WTC11 (cell line): ENCODE data around the gene CDH22. TPM values are rescaled to one million over a fixed set of nuclear protein-coding genes. Genes with fewer than 3 reads are reported as not detected.

Source experiments
- ATAC-seq: fragments of 200-7000 bp; cut with Tn5 transposase; 2 replicates; pipeline ENCODE4 v1.10.0; 2021; ENCODE audit warnings: mild to moderate bottlenecking, moderate library complexity
- CTCF ChIA-PET: fragments of 300-600 bp; sonication (Branson Sonifier 250); formaldehyde crosslinking; loops from one replicate; lab custom pipeline; 2021; ENCODE audit warnings: antibody characterized with exemption; lab: Charles Lee
- POLR2A ChIA-PET: fragments of 350-600 bp; sonication (Branson Sonifier 250); formaldehyde crosslinking; loops from one replicate; lab custom pipeline; 2021; ENCODE audit warnings: antibody characterized with exemption; lab: Charles Lee
- DNase-seq: peaks from one replicate; pipeline ENCODE4 v3.0.0; 2021; ENCODE audit warnings: low spot score
- H3K27ac Mint-ChIP-seq: 2 replicates; pipeline ENCODE4 v1.8.0; 2021; ENCODE audit warnings: mixed read lengths
- H3K27me3 Mint-ChIP-seq: 2 replicates; pipeline ENCODE4 v1.8.0; 2021; ENCODE audit warnings: low read depth, mild to moderate bottlenecking, moderate library complexity, mixed read lengths
- H3K36me3 Mint-ChIP-seq: 2 replicates; pipeline ENCODE4 v1.8.0; 2021; ENCODE audit warnings: mixed read lengths
- H3K4me1 Mint-ChIP-seq: 2 replicates; pipeline ENCODE4 v1.8.0; 2022; ENCODE audit warnings: mixed read lengths
- H3K4me3 Mint-ChIP-seq: 2 replicates; pipeline ENCODE4 v1.8.0; 2021; ENCODE audit warnings: mild to moderate bottlenecking, moderate library complexity, mixed read lengths
- H3K9me3 Mint-ChIP-seq: 2 replicates; pipeline ENCODE4 v1.8.0; 2021; ENCODE audit warnings: mixed read lengths
- ELF4 ChIP-seq: sonication (generic); formaldehyde crosslinking; IDR thresholded peaks from 2 replicates; pipeline ENCODE4 v1.8.1; 2022; ENCODE audit warnings: low read depth, mild to moderate bottlenecking, moderate library complexity, missing genetic modification reagents
- EMX1 ChIP-seq: fragments of 250-450 bp; sonication (Bioruptor Pico); IDR thresholded peaks from 2 replicates; pipeline ENCODE4 v1.8.0; 2021; ENCODE audit warnings: mild to moderate bottlenecking
- ETV6 ChIP-seq: sonication (generic); formaldehyde crosslinking; IDR thresholded peaks from 2 replicates; pipeline ENCODE4 v1.8.1; 2022; ENCODE audit warnings: mild to moderate bottlenecking, missing genetic modification reagents
- HMGA2 ChIP-seq: fragments of 250-450 bp; sonication (Bioruptor Pico); IDR thresholded peaks from 2 replicates; pipeline ENCODE4 v1.4.0; 2021; ENCODE audit warnings: mild to moderate bottlenecking, moderate library complexity
- JAZF1 ChIP-seq: fragments of 250-450 bp; sonication (Bioruptor Pico); IDR thresholded peaks from 2 replicates; pipeline ENCODE4 v1.9.0; 2021; ENCODE audit warnings: moderate library complexity, mild to moderate bottlenecking, inconsistent platforms
- MYBL2 ChIP-seq: sonication (generic); formaldehyde crosslinking; IDR thresholded peaks from 2 replicates; pipeline ENCODE4 v1.8.1; 2023; ENCODE audit warnings: mild to moderate bottlenecking, moderate library complexity, missing genetic modification reagents
- RELA ChIP-seq: sonication (generic); formaldehyde crosslinking; IDR thresholded peaks from 2 replicates; pipeline ENCODE4 v1.8.1; 2022; ENCODE audit warnings: missing genetic modification reagents, mild to moderate bottlenecking, borderline replicate concordance
- SMAD3 ChIP-seq: sonication (generic); formaldehyde crosslinking; IDR thresholded peaks from 2 replicates; pipeline ENCODE4 v1.8.0; 2022; ENCODE audit warnings: missing genetic modification reagents, mild to moderate bottlenecking, borderline replicate concordance
- SMAD4 ChIP-seq: sonication (generic); formaldehyde crosslinking; IDR thresholded peaks from 2 replicates; pipeline ENCODE4 v1.8.0; 2022; ENCODE audit warnings: mild to moderate bottlenecking, missing genetic modification reagents
- TP53 ChIP-seq: sonication (generic); formaldehyde crosslinking; IDR thresholded peaks from 2 replicates; pipeline ENCODE4 v1.8.1; 2023; ENCODE audit warnings: mild to moderate bottlenecking, missing genetic modification reagents
- ZNF219 ChIP-seq: sonication (generic); formaldehyde crosslinking; IDR thresholded peaks from 2 replicates; pipeline ENCODE4 v1.8.0; 2023; ENCODE audit warnings: missing genetic modification reagents, mild to moderate bottlenecking, borderline replicate concordance
- total RNA-seq: library from RNA; stranded (reverse); gene quantifications from 3 replicates; pipeline ENCODE4 v1.2.3, GENCODE V29; 2021
- TF ChIP-seq, protein P1 (sequence below): sonication (generic); formaldehyde crosslinking; IDR thresholded peaks from 2 replicates; pipeline ENCODE4 v1.8.1; 2022; ENCODE audit warnings: mild to moderate bottlenecking, moderate library complexity, missing genetic modification reagents
- TF ChIP-seq, protein P2 (sequence below): sonication (generic); formaldehyde crosslinking; IDR thresholded peaks from 2 replicates; pipeline ENCODE4 v1.8.1; 2023; ENCODE audit warnings: mild to moderate bottlenecking, missing genetic modification reagents, moderate library complexity
- TF ChIP-seq, protein P3 (sequence below): sonication (generic); formaldehyde crosslinking; IDR thresholded peaks from 2 replicates; pipeline ENCODE4 v1.8.0; 2022; ENCODE audit warnings: mild to moderate bottlenecking, missing genetic modification reagents
- TF ChIP-seq, protein P4 (sequence below): sonication (generic); formaldehyde crosslinking; IDR thresholded peaks from 2 replicates; pipeline ENCODE4 v1.8.0; 2022; ENCODE audit warnings: mild to moderate bottlenecking, missing genetic modification reagents
- TF ChIP-seq, protein P5 (sequence below): sonication (generic); formaldehyde crosslinking; IDR thresholded peaks from 2 replicates; pipeline ENCODE4 v1.8.1; 2022; ENCODE audit warnings: mild to moderate bottlenecking, missing genetic modification reagents, moderate library complexity, borderline replicate concordance
- TF ChIP-seq, protein P6 (sequence below): fragments of 250-450 bp; sonication (Bioruptor Pico); IDR thresholded peaks from 2 replicates; pipeline ENCODE4 v1.8.0; 2021; ENCODE audit warnings: mild to moderate bottlenecking
- TF ChIP-seq, protein P7 (sequence below): fragments of 250-450 bp; sonication (Bioruptor Pico); IDR thresholded peaks from 2 replicates; pipeline ENCODE4 v1.9.0; 2021; ENCODE audit warnings: mild to moderate bottlenecking, borderline replicate concordance
- TF ChIP-seq, protein P8 (sequence below): fragments of 250-450 bp; sonication (Bioruptor Pico); IDR thresholded peaks from 2 replicates; pipeline ENCODE4 v1.9.0; 2021; ENCODE audit warnings: mild to moderate bottlenecking

Gene CDH22
- total RNA-seq, 1 experiment from 2014 or later: 0.13 TPM

DNA sequence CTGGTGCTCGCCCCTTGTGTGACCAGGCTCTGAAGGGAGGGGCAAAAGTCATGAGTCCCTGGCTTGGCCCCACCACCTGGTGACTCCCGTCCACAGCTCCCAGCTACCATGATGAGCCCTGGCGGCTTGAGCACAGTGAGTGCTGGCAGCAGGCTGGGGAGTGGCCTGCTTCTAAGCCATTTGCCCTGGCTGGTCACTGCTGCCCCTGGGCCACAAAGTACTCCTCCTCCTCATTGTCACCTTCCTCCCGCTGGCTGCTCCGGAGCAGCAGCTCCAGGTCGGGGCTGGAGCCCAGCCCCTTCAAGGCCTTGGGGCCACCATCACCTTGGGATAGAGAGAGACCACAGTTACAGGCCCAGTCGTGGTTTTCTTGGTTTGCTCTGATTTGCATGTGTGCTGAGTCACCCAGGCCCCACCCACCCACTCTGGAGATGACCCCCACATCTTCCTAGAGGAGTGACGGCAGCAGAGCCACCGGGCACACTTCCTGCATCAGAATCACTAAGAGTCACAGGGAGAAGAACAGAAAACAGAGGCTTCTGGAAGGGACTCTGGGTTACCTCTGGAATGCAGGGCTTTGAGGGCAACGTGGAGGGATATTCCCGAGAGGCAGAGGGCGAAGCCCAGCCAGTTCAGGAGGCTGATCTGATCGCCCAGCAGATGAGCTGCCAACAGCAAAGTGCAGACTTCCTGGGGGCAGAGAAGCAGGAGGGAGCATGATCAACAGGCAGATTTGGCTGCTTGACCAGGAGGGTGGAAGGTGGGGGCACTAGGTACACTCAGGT, 42.1 kb upstream of the CDH22 start:
- no peaks in the 10 kb centered on the region for H3K9me3 Mint-ChIP-seq
- POLR2A ChIA-PET: interaction anchor here (1.1 kb wide), 1 partner anchor 271 kb away, joined by 3 read pairs; no protein-coding TSS in a partner anchor
- DNase-seq (no peak), ATAC-seq (peak; percentile 7)
- no peak overlapping the region for H3K4me3 Mint-ChIP-seq
- peaks cover 36% of the 10 kb centered on the region for H3K4me1 Mint-ChIP-seq
- H3K27me3 Mint-ChIP-seq: no peaks in the 10 kb centered on the region
- peaks cover 10% of the 10 kb centered on the region for H3K36me3 Mint-ChIP-seq
- peak overlapping the region; percentile 88 for H3K27ac Mint-ChIP-seq
- CTCF ChIA-PET: interaction anchor here (0.6 to 5.2 kb wide), 7 partner anchors 14 to 336 kb away, joined by 3 to 118 read pairs (median 13); no protein-coding TSS in a partner anchor
- TF ChIP-seq TP53 (CRISPR knock-in tag) (no peak), JAZF1 (CRISPR knock-in tag) (no peak), MYBL2 (CRISPR knock-in tag) (no peak), ELF4 (no peak), SMAD3 (CRISPR knock-in tag) (no peak), ZNF219 (CRISPR knock-in tag) (no peak), EMX1 (CRISPR knock-in tag) (no peak), SMAD4 (CRISPR knock-in tag) (no peak), HMGA2 (CRISPR knock-in tag) (no peak)
- TF ChIP-seq, protein P1, sequence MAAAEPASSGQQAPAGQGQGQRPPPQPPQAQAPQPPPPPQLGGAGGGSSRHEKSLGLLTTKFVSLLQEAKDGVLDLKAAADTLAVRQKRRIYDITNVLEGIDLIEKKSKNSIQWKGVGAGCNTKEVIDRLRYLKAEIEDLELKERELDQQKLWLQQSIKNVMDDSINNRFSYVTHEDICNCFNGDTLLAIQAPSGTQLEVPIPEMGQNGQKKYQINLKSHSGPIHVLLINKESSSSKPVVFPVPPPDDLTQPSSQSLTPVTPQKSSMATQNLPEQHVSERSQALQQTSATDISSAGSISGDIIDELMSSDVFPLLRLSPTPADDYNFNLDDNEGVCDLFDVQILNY (CRISPR knock-in tag): no peak
- TF ChIP-seq, protein P2, sequence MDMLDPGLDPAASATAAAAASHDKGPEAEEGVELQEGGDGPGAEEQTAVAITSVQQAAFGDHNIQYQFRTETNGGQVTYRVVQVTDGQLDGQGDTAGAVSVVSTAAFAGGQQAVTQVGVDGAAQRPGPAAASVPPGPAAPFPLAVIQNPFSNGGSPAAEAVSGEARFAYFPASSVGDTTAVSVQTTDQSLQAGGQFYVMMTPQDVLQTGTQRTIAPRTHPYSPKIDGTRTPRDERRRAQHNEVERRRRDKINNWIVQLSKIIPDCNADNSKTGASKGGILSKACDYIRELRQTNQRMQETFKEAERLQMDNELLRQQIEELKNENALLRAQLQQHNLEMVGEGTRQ (CRISPR knock-in tag): no peak
- TF ChIP-seq, protein P3, sequence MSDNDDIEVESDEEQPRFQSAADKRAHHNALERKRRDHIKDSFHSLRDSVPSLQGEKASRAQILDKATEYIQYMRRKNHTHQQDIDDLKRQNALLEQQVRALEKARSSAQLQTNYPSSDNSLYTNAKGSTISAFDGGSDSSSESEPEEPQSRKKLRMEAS (CRISPR knock-in tag): no peak
- TF ChIP-seq, protein P4, sequence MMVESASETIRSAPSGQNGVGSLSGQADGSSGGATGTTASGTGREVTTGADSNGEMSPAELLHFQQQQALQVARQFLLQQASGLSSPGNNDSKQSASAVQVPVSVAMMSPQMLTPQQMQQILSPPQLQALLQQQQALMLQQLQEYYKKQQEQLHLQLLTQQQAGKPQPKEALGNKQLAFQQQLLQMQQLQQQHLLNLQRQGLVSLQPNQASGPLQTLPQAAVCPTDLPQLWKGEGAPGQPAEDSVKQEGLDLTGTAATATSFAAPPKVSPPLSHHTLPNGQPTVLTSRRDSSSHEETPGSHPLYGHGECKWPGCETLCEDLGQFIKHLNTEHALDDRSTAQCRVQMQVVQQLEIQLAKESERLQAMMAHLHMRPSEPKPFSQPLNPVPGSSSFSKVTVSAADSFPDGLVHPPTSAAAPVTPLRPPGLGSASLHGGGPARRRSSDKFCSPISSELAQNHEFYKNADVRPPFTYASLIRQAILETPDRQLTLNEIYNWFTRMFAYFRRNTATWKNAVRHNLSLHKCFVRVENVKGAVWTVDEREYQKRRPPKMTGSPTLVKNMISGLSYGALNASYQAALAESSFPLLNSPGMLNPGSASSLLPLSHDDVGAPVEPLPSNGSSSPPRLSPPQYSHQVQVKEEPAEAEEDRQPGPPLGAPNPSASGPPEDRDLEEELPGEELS (CRISPR knock-in tag): no peak
- TF ChIP-seq, protein P5, sequence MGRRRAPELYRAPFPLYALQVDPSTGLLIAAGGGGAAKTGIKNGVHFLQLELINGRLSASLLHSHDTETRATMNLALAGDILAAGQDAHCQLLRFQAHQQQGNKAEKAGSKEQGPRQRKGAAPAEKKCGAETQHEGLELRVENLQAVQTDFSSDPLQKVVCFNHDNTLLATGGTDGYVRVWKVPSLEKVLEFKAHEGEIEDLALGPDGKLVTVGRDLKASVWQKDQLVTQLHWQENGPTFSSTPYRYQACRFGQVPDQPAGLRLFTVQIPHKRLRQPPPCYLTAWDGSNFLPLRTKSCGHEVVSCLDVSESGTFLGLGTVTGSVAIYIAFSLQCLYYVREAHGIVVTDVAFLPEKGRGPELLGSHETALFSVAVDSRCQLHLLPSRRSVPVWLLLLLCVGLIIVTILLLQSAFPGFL (CRISPR knock-in tag): no peak
- TF ChIP-seq, all 79 proteins: peak for 0

DNA sequence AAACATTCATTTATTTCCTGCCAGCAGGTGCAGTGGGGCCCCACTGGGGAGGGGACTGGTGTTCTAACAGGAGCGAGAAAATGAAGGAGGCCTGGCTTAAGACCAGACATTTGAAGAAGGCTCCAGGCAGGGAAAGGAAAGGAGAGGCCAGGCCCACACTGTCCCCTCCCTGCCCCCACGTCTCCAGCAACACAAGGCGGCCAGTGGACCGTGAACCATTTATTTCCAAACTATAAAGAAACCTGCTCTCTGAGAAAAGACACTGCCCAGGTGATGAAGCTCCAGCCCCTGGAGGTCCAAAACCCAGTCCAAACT, 41.4 kb upstream of the CDH22 start:
- ChIA-PET CTCF (interaction anchor here (0.6 to 5.2 kb wide), 25 partner anchors 8 to 336 kb away, joined by 3 to 118 read pairs (median 10); partner anchors contain the start of gene ELMO2), POLR2A (interaction anchor here (0.5 to 1.1 kb wide), 2 partner anchors 202 to 270 kb away, joined by 3 read pairs; no protein-coding TSS in a partner anchor)
- H3K4me1 Mint-ChIP-seq: peaks cover 36% of the 10 kb centered on the region
- DNase-seq: no peak
- peaks cover 10% of the 10 kb centered on the region for H3K36me3 Mint-ChIP-seq
- no peaks in the 10 kb centered on the region for H3K9me3 Mint-ChIP-seq
- no peak for ATAC-seq
- H3K27ac Mint-ChIP-seq: peak overlapping the region; percentile 41; the same call in 1 of the 2 replicates
- no peak overlapping the region for H3K4me3 Mint-ChIP-seq
- peaks cover 3% of the 10 kb centered on the region for H3K27me3 Mint-ChIP-seq
- TF ChIP-seq, protein P6, sequence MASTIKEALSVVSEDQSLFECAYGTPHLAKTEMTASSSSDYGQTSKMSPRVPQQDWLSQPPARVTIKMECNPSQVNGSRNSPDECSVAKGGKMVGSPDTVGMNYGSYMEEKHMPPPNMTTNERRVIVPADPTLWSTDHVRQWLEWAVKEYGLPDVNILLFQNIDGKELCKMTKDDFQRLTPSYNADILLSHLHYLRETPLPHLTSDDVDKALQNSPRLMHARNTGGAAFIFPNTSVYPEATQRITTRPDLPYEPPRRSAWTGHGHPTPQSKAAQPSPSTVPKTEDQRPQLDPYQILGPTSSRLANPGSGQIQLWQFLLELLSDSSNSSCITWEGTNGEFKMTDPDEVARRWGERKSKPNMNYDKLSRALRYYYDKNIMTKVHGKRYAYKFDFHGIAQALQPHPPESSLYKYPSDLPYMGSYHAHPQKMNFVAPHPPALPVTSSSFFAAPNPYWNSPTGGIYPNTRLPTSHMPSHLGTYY (CRISPR knock-in tag): no peak
- TF ChIP-seq RELA (CRISPR knock-in tag) (no peak), ETV6 (CRISPR knock-in tag) (no peak)
- TF ChIP-seq, protein P7, sequence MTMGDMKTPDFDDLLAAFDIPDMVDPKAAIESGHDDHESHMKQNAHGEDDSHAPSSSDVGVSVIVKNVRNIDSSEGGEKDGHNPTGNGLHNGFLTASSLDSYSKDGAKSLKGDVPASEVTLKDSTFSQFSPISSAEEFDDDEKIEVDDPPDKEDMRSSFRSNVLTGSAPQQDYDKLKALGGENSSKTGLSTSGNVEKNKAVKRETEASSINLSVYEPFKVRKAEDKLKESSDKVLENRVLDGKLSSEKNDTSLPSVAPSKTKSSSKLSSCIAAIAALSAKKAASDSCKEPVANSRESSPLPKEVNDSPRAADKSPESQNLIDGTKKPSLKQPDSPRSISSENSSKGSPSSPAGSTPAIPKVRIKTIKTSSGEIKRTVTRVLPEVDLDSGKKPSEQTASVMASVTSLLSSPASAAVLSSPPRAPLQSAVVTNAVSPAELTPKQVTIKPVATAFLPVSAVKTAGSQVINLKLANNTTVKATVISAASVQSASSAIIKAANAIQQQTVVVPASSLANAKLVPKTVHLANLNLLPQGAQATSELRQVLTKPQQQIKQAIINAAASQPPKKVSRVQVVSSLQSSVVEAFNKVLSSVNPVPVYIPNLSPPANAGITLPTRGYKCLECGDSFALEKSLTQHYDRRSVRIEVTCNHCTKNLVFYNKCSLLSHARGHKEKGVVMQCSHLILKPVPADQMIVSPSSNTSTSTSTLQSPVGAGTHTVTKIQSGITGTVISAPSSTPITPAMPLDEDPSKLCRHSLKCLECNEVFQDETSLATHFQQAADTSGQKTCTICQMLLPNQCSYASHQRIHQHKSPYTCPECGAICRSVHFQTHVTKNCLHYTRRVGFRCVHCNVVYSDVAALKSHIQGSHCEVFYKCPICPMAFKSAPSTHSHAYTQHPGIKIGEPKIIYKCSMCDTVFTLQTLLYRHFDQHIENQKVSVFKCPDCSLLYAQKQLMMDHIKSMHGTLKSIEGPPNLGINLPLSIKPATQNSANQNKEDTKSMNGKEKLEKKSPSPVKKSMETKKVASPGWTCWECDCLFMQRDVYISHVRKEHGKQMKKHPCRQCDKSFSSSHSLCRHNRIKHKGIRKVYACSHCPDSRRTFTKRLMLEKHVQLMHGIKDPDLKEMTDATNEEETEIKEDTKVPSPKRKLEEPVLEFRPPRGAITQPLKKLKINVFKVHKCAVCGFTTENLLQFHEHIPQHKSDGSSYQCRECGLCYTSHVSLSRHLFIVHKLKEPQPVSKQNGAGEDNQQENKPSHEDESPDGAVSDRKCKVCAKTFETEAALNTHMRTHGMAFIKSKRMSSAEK (CRISPR knock-in tag): no peak
- TF ChIP-seq, protein P3 (CRISPR knock-in tag): no peak
- TF ChIP-seq, protein P8, sequence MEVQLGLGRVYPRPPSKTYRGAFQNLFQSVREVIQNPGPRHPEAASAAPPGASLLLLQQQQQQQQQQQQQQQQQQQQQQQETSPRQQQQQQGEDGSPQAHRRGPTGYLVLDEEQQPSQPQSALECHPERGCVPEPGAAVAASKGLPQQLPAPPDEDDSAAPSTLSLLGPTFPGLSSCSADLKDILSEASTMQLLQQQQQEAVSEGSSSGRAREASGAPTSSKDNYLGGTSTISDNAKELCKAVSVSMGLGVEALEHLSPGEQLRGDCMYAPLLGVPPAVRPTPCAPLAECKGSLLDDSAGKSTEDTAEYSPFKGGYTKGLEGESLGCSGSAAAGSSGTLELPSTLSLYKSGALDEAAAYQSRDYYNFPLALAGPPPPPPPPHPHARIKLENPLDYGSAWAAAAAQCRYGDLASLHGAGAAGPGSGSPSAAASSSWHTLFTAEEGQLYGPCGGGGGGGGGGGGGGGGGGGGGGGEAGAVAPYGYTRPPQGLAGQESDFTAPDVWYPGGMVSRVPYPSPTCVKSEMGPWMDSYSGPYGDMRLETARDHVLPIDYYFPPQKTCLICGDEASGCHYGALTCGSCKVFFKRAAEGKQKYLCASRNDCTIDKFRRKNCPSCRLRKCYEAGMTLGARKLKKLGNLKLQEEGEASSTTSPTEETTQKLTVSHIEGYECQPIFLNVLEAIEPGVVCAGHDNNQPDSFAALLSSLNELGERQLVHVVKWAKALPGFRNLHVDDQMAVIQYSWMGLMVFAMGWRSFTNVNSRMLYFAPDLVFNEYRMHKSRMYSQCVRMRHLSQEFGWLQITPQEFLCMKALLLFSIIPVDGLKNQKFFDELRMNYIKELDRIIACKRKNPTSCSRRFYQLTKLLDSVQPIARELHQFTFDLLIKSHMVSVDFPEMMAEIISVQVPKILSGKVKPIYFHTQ (CRISPR knock-in tag): no peak
